Right atrium auricular region (tissue), 2 donors: Measurements from ENCODE around the gene GJA9. TPM values are rescaled to one million over a fixed set of nuclear protein-coding genes. Genes with fewer than 3 reads are reported as not detected.

Experiments used
- DNase-seq: peaks from one replicate; pipeline ENCODE4 v3.0.0-alpha.2; 2019; ENCODE audit warnings: low spot score
- H3K27ac ChIP-seq, 2 donors: fragments of 200-600 bp; sonication (generic); 1 replicate in 1 of 2; 2 replicates in 1 of 2; pipeline ENCODE4 v1.5.1; 2016 to 2019
- H3K27me3 ChIP-seq, 2 donors: fragments of 200-600 bp; sonication (generic); one replicate each; pipeline versions ENCODE4 v1.5.1 to v1.6.0; 2017 to 2019
- H3K36me3 ChIP-seq: fragments of 200-600 bp; sonication (generic); one replicate; pipeline ENCODE4 v1.5.1; 2016
- H3K4me1 ChIP-seq, 2 donors: fragments of 200-600 bp; sonication (generic); one replicate each; pipeline versions ENCODE4 v1.5.1 to v1.6.0; 2017 to 2019
- H3K4me3 ChIP-seq, 2 donors: fragments of 200-600 bp; sonication (generic); 1 replicate in 1 of 2; 2 replicates in 1 of 2; pipeline ENCODE4 v1.5.1; 2017 to 2019; ENCODE audit warnings: mild to moderate bottlenecking in 1 of 2, moderate library complexity in 1 of 2
- H3K9me3 ChIP-seq, 2 donors: fragments of 200-600 bp; sonication (generic); one replicate each; pipeline ENCODE4 v1.5.1; 2019
- CTCF ChIP-seq, 2 donors: fragments of 200-600 bp; sonication (generic); IDR thresholded peaks; one replicate each; pipeline ENCODE4 v1.5.1; 2019; ENCODE audit warnings: antibody characterized with exemption in 2 of 2
- total RNA-seq, 2 donors: library from RNA; depleted of rRNA; stranded (reverse); fragments of >200 nt; gene quantifications; one replicate each; pipeline ENCODE4 v1.1.0, GENCODE V29; 2016

The GJA9 gene
- total RNA-seq, 2 donors from 2014 or later = not detected

- Histone ChIP-seq H3K27me3 (no peaks in the 10 kb centered on the region), H3K27ac (no peak overlapping the region), H3K4me3 (no peak overlapping the region), H3K4me1 (no peaks in the 10 kb centered on the region), H3K36me3 (no peaks in the 10 kb centered on the region), H3K9me3 (no peaks in the 10 kb centered on the region)
- no peak for DNase-seq
- TF ChIP-seq CTCF (IDR thresholded peaks at IDR 0.05) = no peak
Observed at GRCh38 chr1:38826886-38827285, 54.5 kb downstream of the GJA9 start.

GRCh38 chr1:38826262-38826661, 55.1 kb downstream of the GJA9 start:
- no peak for DNase-seq
- H3K4me3 ChIP-seq = no peak overlapping the region
- no peaks in the 10 kb centered on the region for H3K4me1 ChIP-seq
- no peaks in the 10 kb centered on the region for H3K9me3 ChIP-seq
- no peak overlapping the region for H3K27ac ChIP-seq
- no peak for TF ChIP-seq CTCF (IDR thresholded peaks at IDR 0.05)
- H3K36me3 ChIP-seq = no peaks in the 10 kb centered on the region
- no peaks in the 10 kb centered on the region for H3K27me3 ChIP-seq

Other genes with a start within 250 kb of the GJA9 start
- 10 to 100 TPM in 1 of 2 donors, 1 to 10 TPM in 1; 9.2 to 10.7 TPM for gene RRAGC, start 21.8 kb downstream of the GJA9 start, total RNA-seq
- 1 to 10 TPM; 5.6 to 9.4 TPM for gene MYCBP, start 8.2 kb downstream of the GJA9 start, total RNA-seq
- under 1 TPM in 1 of 2 donors, not detected in 1; 0.31 TPM for gene RHBDL2, start 60.2 kb upstream of the GJA9 start, total RNA-seq
- 10 to 100 TPM; 44.8 to 46.4 TPM for gene AKIRIN1, start 109.7 kb upstream of the GJA9 start, total RNA-seq
- gene NDUFS5, start 144.8 kb upstream of the GJA9 start, total RNA-seq = 1,000 to 10,000 TPM; 1,281 to 1,828 TPM